Tibial artery (tissue), 4 donors: ENCODE results near the gene ADARB2.
A peak's percentile ranks its signal among the peaks of the same experiment; 100 is the strongest.

Source experiments
- DNase-seq, 2 donors: peaks; one replicate each; pipeline ENCODE4 v3.0.0-alpha.2; 2019
- H3K27ac ChIP-seq, 2 donors: fragments of 200-600 bp; sonication (generic) in 1 of 2; 1 replicate in 1 of 2; 2 replicates in 1 of 2; pipeline ENCODE4 v1.5.1; 2018 to 2019; ENCODE audit warnings: mild to moderate bottlenecking in 1 of 2
- H3K27me3 ChIP-seq, 2 donors: fragments of 200-600 bp; sonication (generic) in 1 of 2; one replicate each; pipeline versions ENCODE4 v1.5.1 to v1.6.0; 2016 to 2019
- H3K36me3 ChIP-seq, 3 donors: fragments of 200-600 bp; sonication (generic) in 2 of 3; one replicate each; pipeline ENCODE4 v1.5.1; 2016 to 2019; ENCODE audit warnings: mild to moderate bottlenecking in 2 of 3
- H3K4me1 ChIP-seq, 4 donors: fragments of 200-600 bp; sonication (generic) in 2 of 4; 1 replicate in 3 of 4; 2 replicates in 1 of 4; pipeline ENCODE4 v1.5.1; 2016 to 2019
- H3K4me3 ChIP-seq, 2 donors: fragments of 200-600 bp; sonication (generic) in 1 of 2; 1 replicate in 1 of 2; 2 replicates in 1 of 2; pipeline ENCODE4 v1.5.1; 2018 to 2019; ENCODE audit warnings: mild to moderate bottlenecking in 2 of 2
- H3K9me3 ChIP-seq, 3 donors: fragments of 200-600 bp; sonication (generic) in 1 of 3; one replicate each; pipeline ENCODE4 v1.5.1; 2016 to 2019
- CTCF ChIP-seq, 2 experiments: fragments of 200-600 bp in 1 of 2; fragments of 450-650 bp in 1 of 2; IDR thresholded peaks; one replicate each; pipeline ENCODE4 v1.5.1; 2017 to 2019; ENCODE audit warnings: antibody characterized with exemption in 2 of 2, mild to moderate bottlenecking in 1 of 2, moderate library complexity in 1 of 2
- intact Hi-C: fragments of 100-400 bp; cut with DNase I; formaldehyde crosslinking; loops from one replicate; pipeline ENCODE4 v1.15.0; 2023; ENCODE audit warnings: low total_unique reads

ADARB2 gene

GRCh38 chr10:1178506-1178905, 558.8 kb downstream of the ADARB2 start:
- H3K9me3 ChIP-seq, result no peaks in the 10 kb centered on the region
- no peak for TF ChIP-seq CTCF (IDR thresholded peaks at IDR 0.05)
- no peak overlapping the region for H3K27ac ChIP-seq
- no peaks in the 10 kb centered on the region for H3K4me1 ChIP-seq
- DNase-seq, result peak in 1 of 2 donors; percentile 23
- intact Hi-C loops, result no loop called here
- H3K27me3 ChIP-seq, result peaks cover 0 to 9% of the 10 kb centered on the region in 2 donors
- H3K4me3 ChIP-seq, result no peak overlapping the region
- H3K36me3 ChIP-seq, result no peaks in the 10 kb centered on the region

- Histone ChIP-seq H3K36me3 (no peaks in the 10 kb centered on the region), H3K27me3 (peaks cover 0 to 9% of the 10 kb centered on the region in 2 donors), H3K27ac (no peak overlapping the region), H3K9me3 (no peaks in the 10 kb centered on the region), H3K4me3 (no peak overlapping the region), H3K4me1 (no peaks in the 10 kb centered on the region)
- no peak for TF ChIP-seq CTCF (IDR thresholded peaks at IDR 0.05)
- intact Hi-C loops, result no loop called here
- peak in 1 of 2 donors; percentile 35 for DNase-seq
These were observed 559.4 kb downstream of the ADARB2 start for GRCh38 chr10:1177936-1178335.

- H3K9me3 ChIP-seq, result no peaks in the 10 kb centered on the region
- peaks cover 0 to 9% of the 10 kb centered on the region in 2 donors for H3K27me3 ChIP-seq
- TF ChIP-seq CTCF (IDR thresholded peaks at IDR 0.05), result no peak
- H3K4me3 ChIP-seq, result no peak overlapping the region
- H3K27ac ChIP-seq, result no peak overlapping the region
- no peaks in the 10 kb centered on the region for H3K4me1 ChIP-seq
- H3K36me3 ChIP-seq, result no peaks in the 10 kb centered on the region
- intact Hi-C loops, result no loop called here
- peak in 1 of 2 donors; percentile 55 for DNase-seq
These were observed 561.3 kb downstream of the ADARB2 start for GRCh38 chr10:1175956-1176565.

GRCh38 chr10:1174022-1174421, 563.3 kb downstream of the ADARB2 start:
- Histone ChIP-seq H3K9me3 (no peaks in the 10 kb centered on the region), H3K36me3 (no peaks in the 10 kb centered on the region), H3K4me3 (no peak overlapping the region), H3K4me1 (no peaks in the 10 kb centered on the region), H3K27me3 (peaks cover 0 to 9% of the 10 kb centered on the region in 2 donors), H3K27ac (no peak overlapping the region)
- DNase-seq, result peak in 1 of 2 donors; percentile 11
- no peak for TF ChIP-seq CTCF (IDR thresholded peaks at IDR 0.05)
- intact Hi-C loops, result no loop called here

GRCh38 chr10:1173091-1173490, 564.2 kb downstream of the ADARB2 start:
- peak in 1 of 2 donors; percentile 47 for DNase-seq
- Histone ChIP-seq H3K27ac (no peak overlapping the region), H3K9me3 (no peaks in the 10 kb centered on the region), H3K4me1 (no peaks in the 10 kb centered on the region), H3K4me3 (no peak overlapping the region), H3K27me3 (peaks cover 0 to 9% of the 10 kb centered on the region in 2 donors), H3K36me3 (no peaks in the 10 kb centered on the region)
- intact Hi-C loops, result no loop called here
- no peak for TF ChIP-seq CTCF (IDR thresholded peaks at IDR 0.05)
